Choroid plexus epithelial cell (primary cell): Measurements from ENCODE around the gene TARP.

Experiments
- DNase-seq: peaks from one replicate; pipeline ENCODE4 v3.0.0-alpha.2; 2010; ENCODE audit warnings: low read depth
- H3K4me3 ChIP-seq: 2 replicates; pipeline ENCODE4 v1.5.1; 2011; ENCODE audit warnings: low read depth, mild to moderate bottlenecking, control low read depth, low read length, moderate library complexity
- CTCF ChIP-seq: conservative IDR thresholded peaks from 2 replicates; pipeline ENCODE4 v1.5.1; 2011; ENCODE audit warnings: low read depth, mild to moderate bottlenecking, control low read depth, inconsistent platforms, low read length, moderate library complexity

Gene TARP

DNA sequence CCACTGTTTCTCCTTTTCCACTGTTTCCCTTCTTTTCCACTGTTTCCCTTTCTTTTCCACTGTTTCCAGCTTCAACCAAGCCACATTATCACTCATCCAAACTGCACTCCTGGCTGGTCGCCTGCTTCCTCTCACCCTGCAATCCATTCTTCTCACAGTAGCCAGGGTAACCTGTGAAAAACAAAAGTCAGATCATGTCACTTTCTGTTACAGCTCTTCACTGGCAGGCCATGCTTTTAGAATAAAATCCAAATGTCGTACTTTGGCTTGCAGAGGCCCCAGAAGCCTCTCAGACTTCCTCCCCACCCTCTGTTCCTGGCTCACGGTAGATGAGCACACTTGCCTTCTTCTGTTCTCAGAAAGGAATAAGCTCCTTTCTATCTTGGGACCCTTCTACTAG lies 61.5 kb downstream of the TARP start:
- peak; percentile 30 for DNase-seq
- no peak overlapping the region for H3K4me3 ChIP-seq
- no peak for TF ChIP-seq CTCF

GRCh38 chr7:38211486-38211885 lies 62.0 kb downstream of the TARP start:
- TF ChIP-seq CTCF, result no peak
- DNase-seq, result no peak
- no peak overlapping the region for H3K4me3 ChIP-seq
